ENCODE data around the gene SEMA6B.

The SEMA6B gene

DNA sequence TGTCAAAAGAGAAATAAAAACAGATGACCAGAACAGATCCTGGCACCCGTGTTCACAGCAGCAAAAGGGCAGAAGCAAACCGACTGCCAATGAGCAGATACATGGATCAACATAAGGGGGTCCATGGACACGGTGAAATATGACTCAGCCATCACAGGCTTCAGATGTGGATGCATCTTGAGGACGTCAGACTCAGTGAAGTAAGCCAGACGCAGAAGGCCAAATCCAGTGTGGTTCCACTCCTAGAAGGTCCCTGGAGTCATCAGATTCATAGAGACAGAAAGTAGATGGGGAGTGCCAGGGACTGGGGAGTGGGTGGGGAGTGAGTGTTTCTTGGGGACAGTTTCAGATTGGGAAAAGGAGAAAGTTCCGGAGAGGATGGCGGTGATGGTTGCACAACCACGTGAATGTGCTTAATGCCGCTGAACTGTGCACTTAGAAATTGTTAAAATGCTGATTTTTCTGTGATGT, 28.8 kb upstream of the SEMA6B start:
- DNase-seq: no peak

GRCh38 chr19:4587527-4587926, 28.0 kb upstream of the SEMA6B start:
- DNase-seq: no peak

GRCh38 chr19:4586691-4587090, 27.2 kb upstream of the SEMA6B start:
- DNase-seq: no peak

GRCh38 chr19:4586245-4586644, 26.8 kb upstream of the SEMA6B start:
- no peak for DNase-seq

DNA sequence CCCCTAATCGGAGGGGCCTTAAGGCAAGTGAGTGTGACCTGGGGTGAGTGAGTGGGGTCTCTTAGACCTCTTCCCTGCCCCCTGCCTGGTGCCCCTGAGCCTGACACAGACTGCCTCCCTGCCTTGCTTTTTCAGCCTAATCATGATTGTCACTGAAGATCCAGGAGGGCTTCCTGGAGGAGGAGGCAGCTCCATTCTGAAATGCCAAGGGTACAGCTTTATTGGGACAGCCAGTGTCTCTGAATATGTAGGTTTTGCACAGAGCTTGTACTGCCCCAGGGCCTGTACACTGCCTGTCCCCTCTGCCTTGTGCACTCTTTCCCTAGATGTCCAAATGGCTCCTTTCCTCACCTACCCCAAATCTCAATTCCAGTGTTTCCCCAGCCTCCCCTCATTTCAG, 26.1 kb upstream of the SEMA6B start:
- no peak for DNase-seq

GRCh38 chr19:4584670-4585460, 25.4 kb upstream of the SEMA6B start:
- no peak for DNase-seq

DNA sequence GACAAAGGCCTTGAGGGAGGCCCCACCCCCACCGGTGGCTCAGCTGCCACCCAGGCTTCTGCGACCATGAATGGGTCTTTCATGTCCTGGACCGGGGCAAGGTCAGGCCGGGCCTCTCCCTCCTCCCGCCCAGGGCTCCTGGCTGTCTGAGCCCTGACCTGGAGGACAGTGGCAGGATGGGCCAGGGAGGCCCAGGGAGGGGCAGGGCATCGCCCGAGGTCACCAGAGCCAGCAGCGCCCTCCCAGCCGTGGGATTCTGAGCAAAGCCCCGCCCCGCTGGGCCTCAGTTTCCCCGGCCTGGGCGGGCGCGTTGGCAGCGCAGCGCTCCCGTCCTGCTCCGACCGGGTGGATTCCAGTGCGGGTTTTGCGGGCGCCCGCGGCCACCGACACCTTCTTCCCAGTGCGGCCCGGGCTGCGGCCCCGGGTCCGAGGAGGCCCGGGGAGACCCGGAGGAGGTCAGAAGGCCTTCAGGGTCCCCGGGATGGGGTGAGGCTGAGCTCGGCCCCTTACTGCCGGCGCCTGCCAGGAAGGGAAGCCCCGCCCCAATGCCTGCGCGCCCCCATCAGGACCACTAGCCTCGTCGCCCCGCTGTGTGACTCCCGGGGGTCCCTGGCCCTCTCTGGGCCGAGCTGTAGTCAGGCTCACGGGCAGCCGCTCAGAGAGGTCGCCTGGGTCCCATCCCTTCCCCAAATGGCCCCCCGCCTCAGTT, 24.6 kb upstream of the SEMA6B start:
- DNase-seq: no peak

DNA sequence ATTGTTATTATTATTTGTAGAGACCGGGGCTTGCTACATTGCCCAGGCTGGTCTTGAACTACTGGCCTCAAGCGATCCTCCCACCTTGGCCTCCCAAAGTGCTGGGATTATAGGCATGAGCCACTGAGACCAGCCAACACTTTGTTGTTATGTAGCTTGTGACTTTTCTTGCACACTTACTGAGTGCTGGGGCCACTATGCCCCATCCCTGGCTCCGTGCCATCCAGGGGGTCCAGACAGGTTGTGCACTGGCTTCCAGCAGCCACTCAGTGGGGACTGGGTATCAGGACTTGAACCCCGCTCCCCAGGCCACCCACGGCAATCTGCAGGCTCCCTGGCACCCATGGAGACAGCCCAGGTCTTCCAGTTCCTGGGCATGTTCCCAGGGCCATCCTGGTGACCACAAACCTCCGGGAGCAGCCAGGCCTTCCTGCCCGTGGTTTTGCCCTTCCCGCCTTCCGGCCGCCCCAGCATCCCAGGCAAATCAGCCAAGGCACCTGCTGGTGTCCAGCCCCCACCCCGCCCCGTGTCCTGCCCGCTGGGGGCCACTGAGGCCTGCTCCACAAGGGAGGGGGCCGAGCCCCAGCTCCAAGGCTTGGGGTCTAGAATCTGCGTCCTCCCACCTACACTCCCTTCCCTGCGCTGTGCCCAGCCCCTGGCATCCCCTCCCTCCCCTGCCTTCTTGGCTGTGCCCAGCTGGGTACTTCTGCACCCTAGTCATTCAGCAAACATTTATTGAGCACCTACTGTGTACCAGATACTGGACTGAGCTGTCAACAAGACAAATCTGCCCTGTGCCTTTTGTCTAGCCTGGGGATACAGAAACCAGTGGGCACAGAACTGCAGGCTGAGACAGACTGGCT, 23.7 kb upstream of the SEMA6B start:
- DNase-seq: no peak

DNA sequence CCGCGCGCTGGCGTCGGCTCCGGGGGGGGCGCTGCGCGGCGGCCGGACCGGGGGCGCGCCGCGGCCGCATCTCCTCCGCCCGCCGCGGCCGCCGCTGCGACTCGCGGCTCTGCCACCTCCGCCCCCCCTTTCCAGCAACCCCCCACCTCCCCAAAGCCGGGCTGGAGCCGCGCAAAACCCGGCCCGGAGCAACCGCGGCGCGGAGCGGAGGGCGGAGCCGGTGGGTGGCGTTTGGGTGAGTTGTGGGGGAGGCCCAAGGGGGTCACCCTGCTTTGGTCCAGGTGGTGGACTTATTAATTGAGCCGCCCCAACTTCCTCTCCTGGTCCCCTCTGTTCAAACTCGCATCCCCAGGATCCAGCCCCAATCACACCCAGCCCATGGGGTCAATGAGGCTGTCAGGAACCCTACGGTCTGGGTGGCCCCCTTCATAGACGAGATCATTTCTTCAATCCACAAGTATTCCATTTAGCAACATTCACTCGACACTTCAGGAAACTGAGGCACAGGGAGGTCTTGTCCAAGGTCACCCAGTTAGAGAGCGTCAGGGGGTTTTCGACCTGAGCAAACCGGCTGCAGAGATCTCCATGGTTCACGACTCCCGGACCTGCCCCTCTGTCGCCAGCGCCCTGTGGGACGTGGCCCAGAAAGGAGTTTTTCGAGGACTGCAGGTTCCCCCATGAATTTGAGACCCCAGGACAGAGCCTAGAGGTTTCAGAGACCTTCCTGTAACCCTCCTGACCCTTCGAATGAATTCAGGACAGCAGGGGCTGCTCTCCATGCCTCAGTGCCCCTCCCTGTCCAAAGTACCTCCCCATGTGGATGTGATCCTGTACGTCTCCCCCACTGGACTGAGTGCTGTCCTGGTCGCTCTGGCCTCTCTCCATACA, 22.4 kb upstream of the SEMA6B start:
- DNase-seq: no peak

GRCh38 chr19:4580961-4581665, 21.6 kb upstream of the SEMA6B start:
- no peak for DNase-seq

DNA sequence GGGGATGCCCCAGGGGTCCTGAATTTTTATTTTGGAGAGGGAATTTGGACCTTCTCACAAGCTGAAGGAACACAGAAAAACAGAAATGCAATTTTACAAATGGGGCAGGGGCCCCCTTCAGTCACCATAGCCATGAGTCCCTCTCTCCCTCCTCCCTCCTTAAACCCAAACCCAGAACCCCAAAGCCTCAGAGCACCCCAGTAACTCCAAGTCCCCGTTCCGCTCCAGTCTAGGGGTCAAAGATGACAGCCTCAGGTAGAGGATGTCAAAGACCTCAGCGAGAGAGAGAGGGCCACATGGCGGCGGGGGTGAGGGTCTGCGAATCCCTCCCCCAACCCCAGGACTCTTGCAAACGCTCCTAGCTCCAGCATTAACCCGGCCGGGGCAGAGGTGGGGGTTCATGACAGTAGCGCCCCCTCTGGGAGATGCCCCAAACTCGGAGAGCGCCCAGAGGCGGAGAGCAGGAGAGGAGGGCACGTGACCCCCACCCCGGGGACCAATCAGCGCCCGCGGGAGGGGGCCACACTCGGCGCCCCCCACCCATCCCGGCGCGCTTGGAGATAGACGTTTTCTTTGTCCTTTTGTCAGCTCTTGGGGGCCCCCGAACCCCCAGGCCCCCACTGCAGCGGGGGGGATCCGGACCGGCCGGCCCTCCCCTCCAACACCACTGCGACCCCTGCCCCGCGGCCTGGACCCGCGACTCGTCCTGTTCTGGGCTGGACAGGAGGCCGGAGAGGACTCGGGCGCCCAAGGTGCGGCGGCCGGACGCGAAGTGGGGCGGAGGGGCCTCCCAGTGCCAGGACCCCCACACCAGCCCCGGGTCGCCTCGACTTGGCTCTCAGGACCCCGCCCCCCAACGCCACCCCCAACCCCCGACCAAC, 20.8 kb upstream of the SEMA6B start:
- DNase-seq: no peak

DNA sequence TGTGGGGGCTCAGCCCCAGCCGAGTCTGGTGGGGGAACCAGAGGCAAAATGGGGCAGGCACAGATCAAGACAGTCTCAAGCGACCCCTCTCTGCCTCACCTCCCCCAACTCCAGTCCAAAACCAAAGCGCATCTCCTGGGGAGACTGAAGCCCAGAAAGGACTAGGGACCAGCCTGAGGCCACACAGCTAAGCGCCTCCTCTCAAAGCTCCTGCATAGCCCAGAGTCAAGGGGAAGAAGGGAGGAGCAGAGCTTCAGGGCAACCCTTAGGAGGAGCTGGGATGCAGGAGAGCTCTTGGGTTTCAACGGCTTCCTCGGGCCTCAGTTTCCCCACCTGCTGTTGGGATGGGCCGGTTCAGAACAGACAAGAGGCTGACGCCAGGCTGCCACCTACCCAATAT, 19.9 kb upstream of the SEMA6B start:
- no peak for DNase-seq

DNA sequence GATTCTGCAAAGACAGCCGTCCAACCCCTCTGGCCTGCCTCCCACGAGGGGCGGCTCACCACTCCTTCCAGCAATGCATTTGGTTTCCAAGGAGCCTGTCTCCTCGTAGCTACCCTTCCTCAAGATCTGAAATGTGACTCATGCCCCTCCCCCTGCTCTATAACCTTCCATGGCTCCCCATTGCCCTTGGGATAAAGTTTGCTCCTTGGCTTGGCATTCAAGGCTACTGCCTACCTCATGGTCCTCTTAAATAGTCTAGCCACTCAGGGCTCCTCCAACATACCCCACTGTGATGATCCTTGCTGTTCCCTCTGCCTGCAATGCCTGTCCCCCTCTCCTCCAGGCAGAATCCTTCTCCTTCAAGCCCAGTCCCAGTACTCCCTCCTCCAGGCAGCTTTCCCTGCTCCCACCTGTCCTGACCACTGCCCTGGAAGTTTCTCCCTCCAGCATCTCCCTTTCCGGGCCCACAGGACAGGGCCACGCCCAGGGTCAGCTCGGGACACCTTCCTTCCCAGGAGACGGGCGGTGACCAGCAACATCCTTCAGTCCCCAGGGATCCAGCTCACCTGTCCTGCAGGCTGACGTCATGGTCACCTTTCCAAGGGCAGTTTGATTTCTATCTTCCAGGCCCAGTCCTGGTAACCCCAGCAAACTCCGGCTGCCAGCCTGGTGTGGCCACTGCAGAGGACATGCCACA, 19.2 kb upstream of the SEMA6B start:
- no peak for DNase-seq

GRCh38 chr19:4577020-4577782, 17.7 kb upstream of the SEMA6B start:
- no peak for DNase-seq

GRCh38 chr19:4576016-4576933, 16.8 kb upstream of the SEMA6B start:
- peak; percentile 19 for DNase-seq

- no peak for DNase-seq
Observed at GRCh38 chr19:4575267-4576015, 16.0 kb upstream of the SEMA6B start.

GRCh38 chr19:4573682-4574081, 14.2 kb upstream of the SEMA6B start:
- no peak for DNase-seq
